CD4-positive, alpha-beta T cell treated with Interleukin-15 for 1 hour (primary cell): ENCODE measurements around the gene VAMP1.
"Not testable (repeated sequence)": the region's sequence is repeated elsewhere in the genome, so short reads cannot be mapped to it uniquely, and the experiment has no call there.

ENCODE experiments used
- DNase-seq: peaks from one replicate; pipeline ENCODE4 v3.0.0-alpha.2; 2020

The VAMP1 gene

GRCh38 chr12:6450091-6450868 is 20.2 kb downstream of the VAMP1 start:
- DNase-seq = no peak

- DNase-seq = no peak
Measured at GRCh38 chr12:6444704-6445688, 25.5 kb downstream of the VAMP1 start, which contains the start of gene CD27. TSS of gene CD27 (plus strand) at chr12:6444955. CDS start at chr12:6445096, 141 bp downstream.

- no peak for DNase-seq
Measured at GRCh38 chr12:6444031-6444430, 26.4 kb downstream of the VAMP1 start.

- DNase-seq = no peak
Measured at GRCh38 chr12:6443361-6443983, 27.0 kb downstream of the VAMP1 start.

GRCh38 chr12:6442836-6443235 is 27.6 kb downstream of the VAMP1 start:
- DNase-seq = no peak

- DNase-seq = no peak
Measured at GRCh38 chr12:6440391-6440790, 30.1 kb downstream of the VAMP1 start.

- no peak for DNase-seq
Measured at GRCh38 chr12:6438345-6438744, 32.1 kb downstream of the VAMP1 start.

GRCh38 chr12:6437586-6437985 is 32.9 kb downstream of the VAMP1 start:
- DNase-seq = no peak

- DNase-seq = no peak
Measured at GRCh38 chr12:6435961-6436715, 34.3 kb downstream of the VAMP1 start.

GRCh38 chr12:6434205-6435140 is 36.0 kb downstream of the VAMP1 start:
- DNase-seq = no peak

GRCh38 chr12:6432991-6433390 is 37.5 kb downstream of the VAMP1 start:
- DNase-seq = no peak

GRCh38 chr12:6430124-6430989 is 40.1 kb downstream of the VAMP1 start:
- no peak for DNase-seq

GRCh38 chr12:6428326-6428725 is 42.2 kb downstream of the VAMP1 start:
- no peak for DNase-seq

- not testable (repeated sequence) for DNase-seq
Measured at GRCh38 chr12:6427796-6428195, 42.7 kb downstream of the VAMP1 start.

- peak; percentile 83 for DNase-seq
Measured at GRCh38 chr12:6426882-6427671, 43.4 kb downstream of the VAMP1 start.

- DNase-seq = peak; percentile 57
Measured at GRCh38 chr12:6425590-6426531, 44.6 kb downstream of the VAMP1 start.

- no peak for DNase-seq
Measured at GRCh38 chr12:6424866-6425265, 45.6 kb downstream of the VAMP1 start.

- no peak for DNase-seq
Measured at GRCh38 chr12:6424008-6424347, 46.5 kb downstream of the VAMP1 start.
